HG03432 (cell line): ENCODE data around the gene CDK9.

Experiments
- ATAC-seq: cut with Tn5 transposase; IDR thresholded peaks from one replicate; pipeline ENCODE4 v1.9.1; 2021; ENCODE audit warnings: mild to moderate bottlenecking, moderate library complexity; ENCODE audit not compliant: unreplicated experiment

CDK9 gene

DNA sequence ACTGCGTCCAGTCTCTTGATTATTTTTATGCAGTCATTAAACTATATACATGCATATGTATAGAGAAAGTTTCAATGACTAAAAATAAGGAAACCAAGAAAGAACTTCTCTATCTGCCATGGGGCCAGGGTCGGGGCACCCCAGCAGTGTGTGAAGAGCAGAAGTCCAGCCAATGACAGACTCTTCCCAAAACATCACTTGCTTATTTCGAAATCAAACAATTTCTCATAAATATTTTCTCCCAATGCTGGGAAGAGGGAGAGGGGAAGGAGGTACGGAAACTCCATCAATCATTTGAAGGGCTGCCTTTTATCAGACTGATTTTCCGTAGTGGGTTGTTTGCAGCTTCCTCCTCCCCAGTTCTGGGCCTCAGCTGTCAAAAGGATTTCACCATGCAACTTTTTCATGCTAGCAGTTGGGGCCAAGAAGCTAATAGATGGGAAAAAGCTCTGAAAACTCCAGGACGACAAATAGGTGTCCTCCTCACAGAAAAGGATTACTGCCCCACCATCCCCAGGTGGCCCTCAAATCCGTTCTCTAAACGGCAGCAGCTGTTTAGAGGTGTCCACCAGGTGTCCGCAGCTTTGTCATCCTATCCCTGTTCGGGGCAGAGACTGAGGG lies 16.2 kb downstream of the CDK9 start:
- no peak for ATAC-seq

DNA sequence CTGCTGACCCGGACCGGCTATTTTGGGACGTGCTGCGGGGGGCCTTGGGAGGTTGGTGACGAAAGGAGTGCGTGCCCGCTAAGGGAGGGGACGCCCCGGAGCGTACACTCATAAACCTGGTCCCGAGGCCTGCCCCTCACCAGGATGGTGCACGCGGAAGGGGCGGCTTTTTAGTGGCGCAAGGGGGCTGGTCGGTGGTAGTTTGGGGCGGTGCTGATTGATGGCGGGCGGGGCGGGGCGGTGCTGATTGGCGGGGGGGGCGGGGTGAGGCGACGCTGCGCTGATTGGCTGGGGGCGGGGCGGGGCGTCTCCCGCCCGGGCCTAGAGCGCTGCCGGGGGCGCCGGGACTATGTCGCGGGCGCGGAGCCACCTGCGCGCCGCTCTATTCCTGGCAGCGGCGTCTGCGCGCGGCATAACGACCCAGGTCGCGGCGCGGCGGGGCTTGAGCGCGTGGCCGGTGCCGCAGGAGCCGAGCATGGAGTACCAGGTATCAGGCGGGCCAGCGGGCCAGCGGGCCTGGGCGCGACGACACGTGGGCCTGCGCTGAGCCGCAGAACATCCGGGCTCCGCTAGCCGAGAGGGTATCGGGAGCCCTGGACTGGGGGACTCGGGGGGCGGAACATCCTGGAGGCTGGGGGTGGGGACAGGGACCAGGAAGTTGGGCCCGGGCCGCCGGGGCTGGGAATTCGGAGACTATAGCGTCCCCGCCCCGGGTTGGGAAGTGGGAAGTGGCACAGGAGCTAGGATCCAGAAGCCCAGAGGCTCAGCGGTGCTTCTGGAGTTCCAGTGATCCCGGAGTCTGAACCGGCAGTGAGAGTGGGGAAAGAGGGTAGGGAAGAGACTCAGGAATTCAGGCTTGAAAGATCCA lies 17.0 kb downstream of the CDK9 start, which contains the start of gene FPGS:
TSS of gene FPGS (plus strand) at position 307 of the 868 bp plus-strand sequence. CDS start at position 350, 43 bp downstream.
- peak; percentile 74 for ATAC-seq

DNA sequence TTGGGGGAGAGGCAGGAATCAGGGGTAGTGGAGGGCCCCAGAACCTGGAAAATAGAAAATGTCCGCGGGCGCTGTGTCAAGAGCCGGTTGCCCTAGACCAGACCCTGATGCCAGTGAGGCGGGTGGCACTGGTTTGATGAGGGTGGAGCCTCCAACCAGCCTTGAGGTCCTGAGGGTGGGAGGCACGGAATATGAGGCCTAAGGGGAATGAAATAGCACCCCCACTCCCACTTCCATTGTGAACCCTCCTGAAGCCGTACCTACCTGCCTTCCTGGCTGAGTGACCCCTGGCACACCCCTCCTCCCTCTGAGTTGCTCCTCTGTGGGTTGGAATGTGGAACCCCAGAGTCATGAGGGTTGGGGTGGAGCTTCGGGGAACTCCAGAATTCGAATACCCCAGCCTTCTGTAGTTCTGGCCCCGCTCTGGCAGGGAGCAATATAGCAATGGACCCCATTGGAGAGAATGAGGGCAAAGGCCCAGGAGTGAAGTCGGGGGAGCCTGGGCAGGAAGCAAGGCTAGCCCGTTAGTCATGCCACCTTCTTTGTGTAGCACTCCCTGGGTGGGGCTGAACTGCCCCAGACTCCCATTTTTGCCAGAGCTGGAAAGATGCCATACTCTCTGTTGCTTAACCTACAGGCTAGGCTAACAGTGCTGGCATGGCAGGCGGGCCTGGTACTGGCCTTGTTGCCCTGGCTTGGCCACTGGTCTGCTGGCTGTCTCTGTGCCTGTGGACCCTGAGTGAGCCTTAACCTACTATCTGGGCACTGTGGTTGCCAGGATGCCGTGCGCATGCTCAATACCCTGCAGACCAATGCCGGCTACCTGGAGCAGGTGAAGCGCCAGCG lies 17.9 kb downstream of the CDK9 start:
- ATAC-seq, result no peak

DNA sequence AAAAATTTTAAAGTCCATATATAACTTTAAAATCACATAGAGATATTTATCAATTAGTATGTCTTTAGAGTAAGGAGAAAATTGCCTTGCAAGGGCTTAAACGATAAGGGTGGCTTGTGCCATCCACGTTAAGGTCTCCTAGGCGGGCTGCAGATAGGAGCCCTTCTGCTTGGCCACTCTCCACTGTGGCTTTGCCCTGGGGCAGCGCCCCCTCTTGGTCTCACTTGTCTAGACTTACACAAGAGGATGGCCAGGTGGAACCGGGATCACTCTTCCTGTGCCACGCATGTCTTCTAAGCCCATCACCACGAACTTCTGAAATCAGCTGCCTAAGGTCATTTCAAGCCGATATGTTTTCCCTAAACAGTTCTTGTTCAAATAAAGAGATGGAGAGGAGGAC lies 19.8 kb downstream of the CDK9 start:
- ATAC-seq, result no peak

DNA sequence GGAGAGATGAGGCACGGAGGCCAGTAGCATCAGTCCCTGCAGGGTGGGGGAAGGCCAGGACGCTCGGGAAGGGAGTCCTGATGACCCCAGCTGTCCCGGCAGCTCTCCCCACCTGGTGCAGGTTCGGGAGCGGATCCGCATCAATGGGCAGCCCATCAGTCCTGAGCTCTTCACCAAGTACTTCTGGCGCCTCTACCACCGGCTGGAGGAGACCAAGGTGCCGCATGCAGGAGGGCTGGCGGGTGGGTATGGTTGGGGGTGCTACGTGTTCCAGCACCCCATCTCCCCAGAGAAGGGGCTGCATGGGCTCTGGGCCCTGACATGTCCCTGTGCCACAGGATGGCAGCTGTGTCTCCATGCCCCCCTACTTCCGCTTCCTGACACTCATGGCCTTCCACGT lies 21.0 kb downstream of the CDK9 start:
- ATAC-seq, result no peak

DNA sequence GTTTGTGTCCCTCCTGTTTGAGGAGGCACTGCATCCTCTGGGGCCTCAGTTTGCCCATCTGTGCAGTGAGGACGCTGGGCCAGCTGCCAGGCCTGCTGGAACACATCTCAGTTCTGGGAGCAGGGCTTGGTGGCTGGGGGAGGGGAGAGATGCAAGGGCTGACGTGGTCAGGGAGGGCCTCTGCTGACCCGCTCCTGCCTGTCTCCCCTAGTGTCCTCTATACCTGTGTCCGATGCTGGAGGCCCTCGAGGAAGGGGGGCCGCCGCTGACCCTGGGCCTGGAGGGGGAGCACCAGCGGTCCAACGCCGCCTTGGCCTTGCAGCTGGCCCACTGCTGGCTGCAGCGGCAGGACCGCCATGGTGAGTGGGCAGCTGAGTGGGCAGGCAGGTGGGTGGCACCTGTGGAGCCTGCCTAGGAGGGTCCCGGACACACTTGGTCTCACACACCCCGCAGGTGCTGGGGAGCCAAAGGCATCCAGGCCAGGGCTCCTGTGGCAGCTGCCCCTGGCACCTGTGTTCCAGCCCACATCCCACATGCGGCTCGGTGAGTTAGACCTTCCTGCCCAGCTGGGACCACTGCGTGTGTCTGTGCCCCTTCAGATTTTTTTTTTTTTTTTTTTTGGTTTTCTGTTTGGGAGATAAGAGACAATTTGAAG lies 22.6 kb downstream of the CDK9 start:
- no peak for ATAC-seq

DNA sequence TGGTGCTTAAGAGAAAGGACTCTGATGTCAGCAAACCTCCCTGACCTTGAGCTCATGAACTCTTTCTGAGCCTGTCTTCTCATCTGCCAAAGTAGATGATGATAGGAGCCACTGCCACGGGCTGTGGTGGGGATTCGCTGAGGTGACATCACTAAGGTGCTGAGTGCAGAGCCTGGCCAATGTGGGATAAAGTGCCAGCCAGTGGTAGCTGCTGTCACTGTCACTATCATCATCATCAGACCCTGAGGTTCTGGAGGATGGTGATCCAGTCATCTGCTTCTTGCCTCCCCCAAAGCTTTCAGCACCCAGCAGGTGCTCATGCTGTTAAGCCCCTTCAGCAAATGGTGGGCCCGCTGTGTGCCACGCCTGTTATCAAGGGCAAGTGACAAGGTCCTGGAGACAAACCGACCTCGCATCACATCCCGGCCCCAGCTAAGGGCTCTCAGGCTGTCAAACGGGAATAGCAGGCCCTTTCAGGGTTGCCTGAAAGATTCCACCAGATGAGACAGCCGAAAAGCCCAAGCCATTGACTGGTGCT lies 23.2 kb downstream of the CDK9 start:
- no peak for ATAC-seq

DNA sequence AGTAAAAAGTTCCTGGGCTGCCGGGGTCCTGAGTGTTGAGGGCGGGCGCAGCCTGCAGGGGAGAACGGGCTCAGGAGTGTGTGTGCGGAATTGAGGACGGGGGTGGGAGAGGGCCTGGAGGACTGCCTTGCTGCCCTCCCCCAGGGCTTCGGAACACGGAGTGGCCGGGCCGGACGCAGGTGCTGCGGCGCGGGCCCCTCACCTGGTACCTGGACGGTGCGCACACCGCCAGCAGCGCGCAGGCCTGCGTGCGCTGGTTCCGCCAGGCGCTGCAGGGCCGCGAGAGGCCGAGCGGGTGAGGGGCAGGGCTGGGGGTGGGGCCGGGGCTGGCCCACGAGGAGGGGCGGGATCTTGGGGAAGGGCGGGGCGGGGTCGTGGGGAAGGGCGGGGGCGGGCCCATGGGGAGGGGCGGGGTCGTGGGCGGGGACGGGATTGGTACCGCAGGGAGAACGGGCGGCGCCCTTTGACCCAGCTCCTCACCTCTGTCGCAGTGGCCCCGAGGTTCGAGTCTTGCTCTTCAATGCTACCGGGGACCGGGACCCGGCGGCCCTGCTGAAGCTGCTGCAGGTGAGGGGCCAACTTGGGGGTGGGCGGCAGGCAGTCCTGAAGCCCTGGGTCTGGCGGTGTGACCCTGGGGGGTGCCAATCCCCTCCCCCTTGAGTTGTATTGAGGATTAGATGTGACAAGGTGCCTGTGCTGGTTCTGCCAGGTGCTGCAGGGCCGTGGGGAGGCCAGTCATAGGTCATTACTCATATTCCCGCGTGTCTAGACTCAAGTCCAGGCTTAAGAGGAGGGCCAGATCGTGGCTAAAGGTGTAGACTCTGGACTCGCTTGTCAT lies 23.9 kb downstream of the CDK9 start:
- ATAC-seq, result no peak

DNA sequence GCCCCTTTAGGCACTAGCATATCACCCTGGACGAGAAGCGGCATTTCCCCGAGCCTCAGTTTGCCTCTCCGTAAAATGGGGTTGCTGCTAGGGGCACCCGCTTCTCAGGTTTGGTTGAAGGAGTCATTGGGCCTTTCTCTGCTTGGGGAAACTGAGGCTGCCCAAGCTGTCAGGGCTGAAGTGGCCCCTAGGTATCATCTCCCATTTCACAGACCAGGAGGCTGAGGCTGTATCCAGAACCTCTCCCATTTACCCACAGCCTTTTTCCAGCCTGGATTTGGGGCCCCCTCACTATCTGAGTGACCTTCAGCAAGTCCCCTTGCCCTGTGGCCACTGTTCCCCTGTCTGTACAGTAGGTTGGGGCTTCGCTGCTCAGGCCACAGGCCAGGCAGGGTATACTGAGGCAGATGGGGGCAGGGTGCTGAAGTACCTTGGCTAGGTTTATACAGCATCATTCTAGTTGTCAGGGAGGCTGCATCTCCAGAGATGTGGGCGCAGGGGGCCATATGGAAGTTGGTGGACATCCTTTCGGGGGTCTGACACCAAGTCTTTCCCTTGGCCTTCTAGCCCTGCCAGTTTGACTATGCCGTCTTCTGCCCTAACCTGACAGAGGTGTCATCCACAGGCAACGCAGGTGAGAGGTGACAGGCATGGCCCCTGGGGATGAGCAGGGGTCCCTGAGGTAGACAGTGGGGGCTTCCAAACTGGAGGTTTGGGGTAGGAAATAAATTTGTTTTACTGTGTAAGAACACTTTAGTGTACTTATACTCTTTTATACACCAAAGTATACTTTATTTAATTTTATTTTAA lies 24.7 kb downstream of the CDK9 start:
- ATAC-seq, result no peak

DNA sequence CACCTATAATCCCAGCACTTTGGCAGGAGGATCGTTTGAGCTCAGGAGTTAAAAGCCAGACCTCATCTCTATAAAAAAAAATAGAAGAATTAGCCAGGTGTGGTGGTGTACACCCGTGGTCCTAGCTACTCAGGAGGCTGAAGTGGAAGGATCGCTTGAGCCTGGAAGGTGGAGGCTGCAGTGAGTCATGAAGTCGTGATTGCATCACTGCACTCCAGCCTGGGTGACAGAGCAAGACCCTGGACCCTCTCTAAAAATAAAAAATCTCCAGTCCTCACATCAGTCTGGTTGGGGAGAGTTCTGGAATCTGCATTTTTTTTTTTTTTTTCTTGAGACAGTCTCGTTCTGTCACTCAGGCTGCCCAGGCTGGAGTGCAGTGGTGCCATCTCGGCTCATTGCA lies 26.2 kb downstream of the CDK9 start:
- ATAC-seq, result no peak

DNA sequence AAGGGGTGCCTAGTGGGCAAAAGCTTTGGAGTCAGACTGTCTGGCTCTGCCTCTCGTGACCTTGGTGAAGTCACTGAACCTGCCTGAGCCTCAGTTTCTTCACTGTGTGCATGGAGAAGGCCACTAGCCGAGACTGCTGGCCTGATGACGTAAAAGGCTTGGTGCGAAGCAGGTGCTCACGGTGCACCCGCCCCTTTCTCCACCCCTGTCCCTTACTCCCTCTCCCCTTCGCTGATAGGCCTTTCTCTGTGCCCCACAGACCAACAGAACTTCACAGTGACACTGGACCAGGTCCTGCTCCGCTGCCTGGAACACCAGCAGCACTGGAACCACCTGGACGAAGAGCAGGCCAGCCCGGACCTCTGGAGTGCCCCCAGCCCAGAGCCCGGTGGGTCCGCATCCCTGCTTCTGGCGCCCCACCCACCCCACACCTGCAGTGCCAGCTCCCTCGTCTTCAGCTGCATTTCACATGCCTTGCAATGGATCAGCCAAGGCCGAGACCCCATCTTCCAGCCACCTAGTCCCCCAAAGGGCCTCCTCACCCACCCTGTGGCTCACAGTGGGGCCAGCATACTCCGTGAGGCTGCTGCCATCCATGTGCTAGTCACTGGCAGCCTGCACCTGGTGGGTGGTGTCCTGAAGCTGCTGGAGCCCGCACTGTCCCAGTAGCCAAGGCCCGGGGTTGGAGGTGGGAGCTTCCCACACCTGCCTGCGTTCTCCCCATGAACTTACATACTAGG lies 27.3 kb downstream of the CDK9 start:
- ATAC-seq, result no peak

DNA sequence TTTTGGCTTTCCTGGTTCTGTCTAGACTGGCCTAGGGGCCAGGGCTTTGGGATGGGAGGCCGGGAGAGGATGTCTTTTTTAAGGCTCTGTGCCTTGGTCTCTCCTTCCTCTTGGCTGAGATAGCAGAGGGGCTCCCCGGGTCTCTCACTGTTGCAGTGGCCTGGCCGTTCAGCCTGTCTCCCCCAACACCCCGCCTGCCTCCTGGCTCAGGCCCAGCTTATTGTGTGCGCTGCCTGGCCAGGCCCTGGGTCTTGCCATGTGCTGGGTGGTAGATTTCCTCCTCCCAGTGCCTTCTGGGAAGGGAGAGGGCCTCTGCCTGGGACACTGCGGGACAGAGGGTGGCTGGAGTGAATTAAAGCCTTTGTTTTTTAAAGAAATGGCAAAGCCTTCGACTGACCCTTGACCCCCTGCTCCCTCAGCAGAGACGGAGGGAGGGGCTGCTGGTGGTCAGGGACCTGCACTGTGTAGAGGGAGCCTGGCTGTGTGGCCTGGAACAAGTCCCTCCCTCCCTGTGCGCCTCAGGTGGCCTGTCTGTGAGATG lies 27.9 kb downstream of the CDK9 start:
- ATAC-seq, result no peak

DNA sequence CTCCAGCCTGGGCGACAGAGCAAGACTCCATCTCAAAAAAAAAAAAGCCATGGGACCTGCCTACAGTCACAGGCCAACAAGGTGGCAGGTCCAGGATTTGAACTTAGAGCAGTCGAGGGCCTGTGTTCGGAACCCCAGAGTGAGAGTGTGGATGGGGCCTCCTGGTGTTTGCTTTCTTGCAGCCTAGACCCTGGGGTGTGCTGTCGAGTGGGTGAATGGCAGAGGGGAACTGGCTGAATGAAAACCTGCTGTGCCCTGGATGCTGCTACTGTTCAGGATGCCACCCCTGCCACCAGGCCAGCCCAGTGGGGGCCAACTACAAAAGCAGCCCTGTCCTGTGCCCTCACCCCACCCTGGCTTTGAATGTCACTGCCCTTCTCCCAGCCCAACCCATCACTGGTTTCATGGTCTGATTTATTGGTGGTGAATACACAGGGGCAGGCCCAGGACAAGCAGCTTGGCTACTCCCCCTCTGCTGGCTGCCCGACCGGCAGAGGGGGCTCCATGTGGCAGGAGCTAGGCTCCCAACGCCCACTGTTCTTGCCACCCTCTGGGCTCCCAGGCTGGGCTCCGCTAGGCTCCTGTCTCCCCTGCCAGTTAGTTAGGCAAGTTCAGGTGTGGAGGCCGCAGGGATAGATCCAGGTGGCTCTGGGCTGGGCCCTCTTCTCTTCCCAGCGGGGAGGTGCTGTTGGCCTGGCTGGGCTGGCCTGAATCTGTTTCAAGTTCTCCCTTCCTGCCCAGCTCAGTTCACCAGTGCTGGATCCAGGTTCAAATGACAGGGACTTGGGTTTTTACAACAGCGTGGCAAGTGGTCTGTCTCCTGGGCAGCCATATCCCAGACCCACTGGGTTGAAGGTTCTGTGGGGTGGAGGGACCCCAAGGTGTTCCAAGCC lies 29.0 kb downstream of the CDK9 start:
- ATAC-seq, result no peak

DNA sequence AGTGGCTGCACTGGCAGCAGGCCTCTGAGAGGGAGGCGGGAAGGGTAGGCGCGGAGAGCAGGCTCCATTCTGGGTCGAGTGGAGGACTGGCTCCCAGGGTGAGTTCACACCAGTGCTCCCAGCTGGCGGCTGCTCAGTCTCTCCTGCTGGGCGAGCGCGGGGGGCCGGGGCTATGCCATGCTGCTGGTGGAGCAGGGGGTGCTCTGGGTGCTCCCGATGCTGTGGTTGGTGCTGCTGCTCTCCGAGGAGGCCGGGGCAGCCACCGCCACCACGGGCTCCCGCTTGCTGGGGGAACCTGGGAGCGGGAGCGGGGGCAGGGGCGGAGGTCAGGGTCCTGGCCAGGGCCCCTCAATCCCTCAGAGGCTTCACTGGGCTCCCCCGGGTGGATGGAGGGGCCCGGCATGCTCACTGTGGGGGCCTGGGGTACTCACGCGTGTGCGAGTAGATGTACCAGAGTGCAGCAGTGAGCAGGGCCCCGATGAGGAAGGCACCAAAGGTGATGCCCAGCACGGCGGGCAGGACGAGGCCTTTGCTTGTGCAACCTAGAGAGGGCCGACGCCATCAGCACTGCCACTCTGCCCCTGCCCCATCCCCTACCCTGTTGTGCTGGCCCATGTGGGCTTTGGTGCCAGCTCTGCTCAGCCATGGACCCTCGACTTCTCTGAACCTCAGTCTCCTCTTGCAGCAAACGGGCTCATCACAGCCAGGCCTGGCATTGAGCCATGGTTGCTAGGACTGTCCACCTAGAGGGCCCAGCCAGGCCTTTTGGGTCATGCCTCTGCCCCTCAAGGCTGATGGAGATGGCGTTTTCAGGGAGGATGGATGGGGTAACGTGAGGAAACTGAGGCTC lies 29.9 kb downstream of the CDK9 start:
- no peak for ATAC-seq

DNA sequence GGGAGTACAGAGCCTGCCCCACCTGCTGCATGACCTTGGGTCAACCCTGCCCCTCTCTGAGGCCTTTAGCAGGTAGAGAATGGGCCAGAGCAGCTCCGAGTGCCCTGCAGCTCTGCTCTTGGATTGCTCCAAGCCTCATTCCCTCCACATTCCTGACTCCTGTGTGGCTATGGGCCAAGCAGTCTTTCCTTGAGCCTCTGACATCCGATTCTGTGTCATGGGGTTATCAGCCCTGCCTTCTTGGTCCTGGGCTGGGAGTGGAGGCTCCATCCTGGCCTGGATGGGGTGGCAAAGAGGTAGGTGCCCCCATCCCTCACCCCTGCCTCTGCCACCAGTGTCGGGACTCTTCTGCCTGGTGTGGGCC lies 30.5 kb downstream of the CDK9 start:
- ATAC-seq, result no peak

DNA sequence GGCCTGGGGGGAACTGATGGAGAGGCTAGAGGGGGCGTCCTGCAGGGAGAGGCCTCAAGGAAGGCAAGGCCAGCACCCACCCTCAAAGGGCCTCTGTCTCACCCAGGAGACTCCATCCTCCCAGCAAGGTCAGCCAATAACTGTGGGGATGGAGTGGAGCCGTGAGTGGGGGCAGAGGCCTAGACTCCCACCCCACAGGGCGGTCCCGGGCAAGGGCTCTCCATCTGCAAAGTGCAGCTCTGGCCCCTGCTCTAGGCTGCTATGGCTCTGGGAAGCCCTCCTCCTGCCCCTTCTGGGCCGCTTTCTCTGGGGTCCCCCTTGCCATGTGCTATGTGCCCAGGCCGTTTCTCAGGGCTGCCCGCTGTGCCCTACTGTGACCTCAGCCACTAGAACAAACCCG lies 30.9 kb downstream of the CDK9 start:
- ATAC-seq, result no peak
